HG02623 (cell line): Measurements from ENCODE around the gene FRG1.
"Not testable (repeated sequence)": the region's sequence is repeated elsewhere in the genome, so short reads cannot be mapped to it uniquely, and the experiment has no call there.

ENCODE experiments used
- ATAC-seq: cut with Tn5 transposase; IDR thresholded peaks from one replicate; pipeline ENCODE4 v1.9.1; 2021; ENCODE audit warnings: moderate library complexity; ENCODE audit not compliant: unreplicated experiment

The FRG1 gene

DNA sequence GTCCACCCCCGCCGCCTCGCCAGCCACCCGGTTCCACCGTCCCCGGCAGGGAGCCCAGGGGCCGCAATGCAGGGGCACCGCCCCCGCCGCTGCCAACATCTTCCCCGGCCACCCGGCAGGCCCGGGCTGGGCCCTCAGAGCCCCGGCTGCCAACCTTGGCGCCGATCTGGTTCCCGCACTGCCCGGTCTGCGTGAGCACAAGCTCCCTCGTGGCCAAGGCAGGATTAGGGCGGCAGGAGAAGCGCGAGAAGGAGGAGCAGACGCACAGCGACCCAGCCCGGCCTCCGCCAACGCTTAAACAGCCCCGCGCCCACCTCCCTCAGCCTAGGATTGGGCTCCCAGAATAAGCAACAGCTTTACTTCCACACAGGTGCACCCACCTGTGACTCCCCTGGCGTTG lies 44.0 kb downstream of the FRG1 start:
- ATAC-seq: not testable (repeated sequence)

DNA sequence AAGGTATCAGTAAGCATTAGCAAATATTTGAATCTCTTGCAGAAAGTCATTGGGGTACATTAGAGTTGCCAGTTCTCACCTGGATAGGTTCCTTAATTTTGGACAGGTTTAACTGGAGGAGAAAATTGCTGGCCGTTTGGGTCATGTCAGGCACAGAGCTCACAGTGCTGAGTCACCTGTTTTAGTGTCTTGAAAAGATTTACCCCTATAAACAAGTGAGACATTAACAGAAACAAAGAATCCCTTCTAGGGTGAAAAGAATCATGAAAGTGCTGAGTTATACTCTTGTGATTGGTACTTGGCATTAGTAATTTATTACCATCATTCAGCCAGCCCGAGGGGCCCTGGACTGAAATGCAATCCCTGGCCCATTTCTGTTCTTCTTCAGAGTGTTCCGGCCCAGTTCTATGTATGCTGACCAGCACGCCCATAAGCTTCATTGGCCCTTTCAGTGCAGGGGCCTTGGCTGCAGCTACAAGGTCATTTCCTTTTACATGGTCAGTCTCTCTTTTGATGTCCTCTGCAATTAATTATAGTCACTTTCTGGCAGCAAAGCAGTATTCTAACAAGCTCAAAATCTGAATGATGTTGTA lies 45.1 kb downstream of the FRG1 start:
- ATAC-seq: not testable (repeated sequence)

DNA sequence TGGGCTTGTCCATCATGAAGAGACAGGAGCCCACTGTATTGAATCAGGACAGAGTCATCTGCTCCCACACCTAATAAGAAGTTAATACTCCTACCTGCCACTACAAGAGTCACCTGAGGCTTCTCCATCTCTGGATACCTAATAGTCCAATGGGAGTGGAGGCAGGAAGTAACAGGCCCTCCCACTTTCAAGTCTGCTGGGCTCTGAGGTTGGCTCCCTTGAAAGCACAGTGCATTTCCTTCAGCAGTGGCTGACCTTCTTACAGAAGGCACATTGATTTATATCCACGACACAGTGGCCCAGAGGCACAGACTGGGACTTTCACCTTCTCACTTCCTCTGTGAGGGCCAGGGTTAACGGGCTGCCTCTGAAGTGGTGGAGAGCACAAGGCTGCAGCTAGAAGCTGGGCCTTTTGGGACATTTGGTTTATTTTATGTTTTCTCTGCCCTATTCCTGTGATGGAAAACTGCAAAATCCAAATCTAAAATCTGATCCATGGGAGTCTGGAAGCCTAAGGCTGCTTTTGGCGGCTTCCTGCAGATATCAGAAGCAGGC lies 48.3 kb downstream of the FRG1 start:
- ATAC-seq: no peak

DNA sequence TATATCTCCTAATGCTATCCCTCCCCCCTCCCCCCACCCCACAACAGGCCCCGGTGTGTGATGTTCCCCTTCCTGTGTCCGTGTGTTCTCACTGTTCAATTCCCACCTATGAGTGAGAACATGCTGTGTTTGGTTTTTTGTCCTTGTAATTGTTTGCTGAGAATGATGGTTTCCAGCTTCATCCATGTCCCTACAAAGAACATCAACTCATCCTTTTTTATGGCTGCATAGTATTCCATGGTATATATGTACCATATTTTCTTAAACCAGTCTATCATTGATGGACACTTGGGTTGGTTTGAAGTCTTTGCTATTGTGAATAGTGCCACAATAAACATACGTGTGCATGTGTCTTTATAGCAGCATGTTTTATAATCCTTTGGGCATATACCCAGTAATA lies 49.3 kb downstream of the FRG1 start:
- ATAC-seq: not testable (repeated sequence)
